ENCODE measurements around the gene EFHC1.

The EFHC1 gene

DNA sequence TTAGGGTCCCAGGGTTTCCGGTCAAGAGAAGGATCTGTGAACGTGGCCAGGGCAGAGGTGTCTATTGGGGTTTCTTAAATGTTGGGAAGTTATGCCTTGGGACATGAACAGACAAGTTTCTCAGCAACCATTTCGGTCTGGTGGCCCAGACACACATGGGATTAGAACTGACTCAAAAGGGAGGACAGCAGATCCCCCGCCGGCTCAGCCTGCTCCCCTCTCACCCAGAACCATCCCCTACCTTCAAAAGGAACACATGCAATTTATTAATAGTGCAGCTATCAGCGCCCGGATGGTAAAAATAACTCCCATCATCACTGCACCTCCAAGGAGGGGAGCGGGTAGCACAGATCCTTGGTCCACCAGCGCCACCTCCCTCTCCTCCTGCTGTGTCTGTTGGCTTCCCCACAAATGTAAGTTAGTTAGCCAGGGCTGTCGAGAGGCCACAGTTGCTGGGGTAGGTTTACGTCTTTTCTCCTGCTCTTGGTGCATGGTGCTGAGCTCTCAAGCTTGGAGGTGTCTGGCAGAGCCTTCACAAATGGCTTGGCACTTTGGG is 79.6 kb downstream of the EFHC1 start:
- no peak overlapping the region for H3K4me3 ChIP-seq (replicated peaks; ENCODE audit: low read depth, low read length)
- TF ChIP-seq, protein P1, sequence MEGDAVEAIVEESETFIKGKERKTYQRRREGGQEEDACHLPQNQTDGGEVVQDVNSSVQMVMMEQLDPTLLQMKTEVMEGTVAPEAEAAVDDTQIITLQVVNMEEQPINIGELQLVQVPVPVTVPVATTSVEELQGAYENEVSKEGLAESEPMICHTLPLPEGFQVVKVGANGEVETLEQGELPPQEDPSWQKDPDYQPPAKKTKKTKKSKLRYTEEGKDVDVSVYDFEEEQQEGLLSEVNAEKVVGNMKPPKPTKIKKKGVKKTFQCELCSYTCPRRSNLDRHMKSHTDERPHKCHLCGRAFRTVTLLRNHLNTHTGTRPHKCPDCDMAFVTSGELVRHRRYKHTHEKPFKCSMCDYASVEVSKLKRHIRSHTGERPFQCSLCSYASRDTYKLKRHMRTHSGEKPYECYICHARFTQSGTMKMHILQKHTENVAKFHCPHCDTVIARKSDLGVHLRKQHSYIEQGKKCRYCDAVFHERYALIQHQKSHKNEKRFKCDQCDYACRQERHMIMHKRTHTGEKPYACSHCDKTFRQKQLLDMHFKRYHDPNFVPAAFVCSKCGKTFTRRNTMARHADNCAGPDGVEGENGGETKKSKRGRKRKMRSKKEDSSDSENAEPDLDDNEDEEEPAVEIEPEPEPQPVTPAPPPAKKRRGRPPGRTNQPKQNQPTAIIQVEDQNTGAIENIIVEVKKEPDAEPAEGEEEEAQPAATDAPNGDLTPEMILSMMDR (IDR thresholded peaks at IDR 0.05; ENCODE audit: low read depth, low read length, missing control alignments) = no peak
- DNase-seq (ENCODE audit: extremely low read depth, low read depth) = no peak

DNA sequence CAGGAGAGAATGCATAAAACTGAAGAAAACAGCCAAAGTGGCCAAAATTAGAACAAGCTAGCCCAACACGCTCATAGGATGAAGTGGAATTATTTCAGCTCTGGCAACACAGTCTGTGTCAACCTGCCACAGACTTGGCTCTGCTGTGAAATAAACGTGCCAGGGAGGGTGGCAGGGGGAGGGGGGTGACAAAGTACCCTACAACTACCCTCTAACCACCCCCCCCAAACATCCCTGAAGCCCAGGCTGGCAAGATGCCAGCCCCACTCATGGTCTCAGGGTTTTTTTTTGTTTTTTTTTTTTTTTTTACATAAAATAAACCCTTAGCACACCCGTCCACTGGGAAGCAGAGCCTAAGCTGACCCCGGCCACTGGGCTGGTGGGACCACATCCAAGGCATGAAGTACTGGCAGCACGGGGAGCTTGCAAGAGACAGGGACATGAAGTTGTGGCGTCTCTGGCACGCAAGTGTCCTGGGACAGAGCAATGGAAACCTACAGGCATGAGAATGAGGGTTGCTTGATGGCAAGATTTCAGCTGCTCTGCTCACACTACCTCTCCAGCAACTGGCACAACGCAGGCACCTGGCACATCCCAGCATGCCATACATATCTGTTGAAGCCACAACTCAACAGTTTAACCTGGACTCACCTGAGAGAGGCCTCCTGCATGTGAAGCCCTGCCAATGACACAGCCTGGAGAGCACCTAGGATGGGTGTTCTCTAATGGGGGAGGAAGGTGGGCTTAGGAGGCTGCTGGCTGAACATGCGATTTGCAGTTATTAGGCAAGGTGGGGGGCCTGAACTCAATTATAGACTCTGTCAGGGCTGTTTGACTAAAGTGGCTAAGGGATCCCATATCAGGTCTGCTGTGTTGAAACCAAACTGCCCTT is 80.3 kb downstream of the EFHC1 start:
- TF ChIP-seq, protein P1 (IDR thresholded peaks at IDR 0.05; ENCODE audit: low read depth, low read length, missing control alignments) = no peak
- no peak for DNase-seq (ENCODE audit: extremely low read depth, low read depth)
- H3K4me3 ChIP-seq (replicated peaks; ENCODE audit: low read depth, low read length) = no peak overlapping the region

DNA sequence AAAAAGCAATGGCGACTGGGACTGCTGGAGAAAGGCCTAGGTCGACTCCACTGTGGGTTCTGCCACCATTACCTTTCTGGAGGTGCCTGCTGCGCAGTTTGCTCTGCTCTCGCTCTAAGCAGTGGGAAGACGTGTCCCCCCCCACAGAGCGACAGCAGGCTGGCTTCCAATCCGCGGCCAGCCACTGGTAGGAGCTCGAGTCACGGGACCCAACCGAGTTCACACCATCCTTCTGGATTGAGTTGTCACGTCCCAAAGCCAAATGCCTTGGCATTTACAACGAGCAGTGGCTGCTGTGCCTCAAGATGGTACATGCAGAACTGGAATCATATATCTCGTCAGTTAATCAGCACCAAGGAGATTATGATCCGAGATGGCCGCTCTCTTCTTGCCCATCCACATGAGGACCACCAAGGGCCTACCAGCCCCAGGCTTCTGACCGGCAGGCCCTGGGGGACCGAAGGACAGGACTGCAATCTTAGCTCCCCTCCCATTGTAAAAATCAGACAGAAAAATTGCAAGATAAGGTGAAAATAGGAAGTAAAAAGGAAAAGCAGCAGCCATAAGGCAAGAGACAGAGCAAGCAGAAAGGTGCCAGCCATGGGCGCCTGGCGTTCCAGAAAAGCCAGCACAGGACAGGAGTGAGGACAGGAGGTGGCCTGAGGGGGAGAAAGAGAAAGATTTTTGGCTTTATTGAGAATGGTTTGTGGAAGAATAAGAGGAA is 82.3 kb downstream of the EFHC1 start:
- TF ChIP-seq, protein P1 (IDR thresholded peaks at IDR 0.05; ENCODE audit: low read depth, low read length, missing control alignments) = no peak
- no peak for DNase-seq (ENCODE audit: extremely low read depth, low read depth)
- H3K4me3 ChIP-seq (replicated peaks; ENCODE audit: low read depth, low read length) = no peak overlapping the region

DNA sequence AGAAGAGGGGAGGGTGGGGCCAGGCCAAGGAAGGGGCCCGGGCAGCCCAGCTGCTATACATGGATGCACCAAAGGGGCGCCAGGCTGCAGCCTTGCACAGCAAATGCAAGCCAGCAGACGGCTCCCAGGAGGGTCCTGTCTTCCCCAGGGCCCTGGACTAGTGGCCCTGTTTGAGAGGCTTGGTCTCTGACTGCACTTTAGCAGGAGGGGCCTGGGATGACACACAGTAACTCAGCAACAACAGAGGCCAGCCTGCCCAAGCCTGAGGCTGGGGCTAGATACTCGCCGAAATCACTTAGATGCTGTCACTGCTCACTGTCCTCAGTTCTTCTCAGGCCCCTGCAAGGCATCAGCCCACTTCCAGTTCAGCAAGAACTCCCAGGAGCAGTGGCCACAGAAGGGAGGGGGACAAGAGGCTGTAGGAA is 83.2 kb downstream of the EFHC1 start:
- TF ChIP-seq, protein P1 (IDR thresholded peaks at IDR 0.05; ENCODE audit: low read depth, low read length, missing control alignments) = no peak
- no peak for DNase-seq (ENCODE audit: extremely low read depth, low read depth)
- no peak overlapping the region for H3K4me3 ChIP-seq (replicated peaks; ENCODE audit: low read depth, low read length)

DNA sequence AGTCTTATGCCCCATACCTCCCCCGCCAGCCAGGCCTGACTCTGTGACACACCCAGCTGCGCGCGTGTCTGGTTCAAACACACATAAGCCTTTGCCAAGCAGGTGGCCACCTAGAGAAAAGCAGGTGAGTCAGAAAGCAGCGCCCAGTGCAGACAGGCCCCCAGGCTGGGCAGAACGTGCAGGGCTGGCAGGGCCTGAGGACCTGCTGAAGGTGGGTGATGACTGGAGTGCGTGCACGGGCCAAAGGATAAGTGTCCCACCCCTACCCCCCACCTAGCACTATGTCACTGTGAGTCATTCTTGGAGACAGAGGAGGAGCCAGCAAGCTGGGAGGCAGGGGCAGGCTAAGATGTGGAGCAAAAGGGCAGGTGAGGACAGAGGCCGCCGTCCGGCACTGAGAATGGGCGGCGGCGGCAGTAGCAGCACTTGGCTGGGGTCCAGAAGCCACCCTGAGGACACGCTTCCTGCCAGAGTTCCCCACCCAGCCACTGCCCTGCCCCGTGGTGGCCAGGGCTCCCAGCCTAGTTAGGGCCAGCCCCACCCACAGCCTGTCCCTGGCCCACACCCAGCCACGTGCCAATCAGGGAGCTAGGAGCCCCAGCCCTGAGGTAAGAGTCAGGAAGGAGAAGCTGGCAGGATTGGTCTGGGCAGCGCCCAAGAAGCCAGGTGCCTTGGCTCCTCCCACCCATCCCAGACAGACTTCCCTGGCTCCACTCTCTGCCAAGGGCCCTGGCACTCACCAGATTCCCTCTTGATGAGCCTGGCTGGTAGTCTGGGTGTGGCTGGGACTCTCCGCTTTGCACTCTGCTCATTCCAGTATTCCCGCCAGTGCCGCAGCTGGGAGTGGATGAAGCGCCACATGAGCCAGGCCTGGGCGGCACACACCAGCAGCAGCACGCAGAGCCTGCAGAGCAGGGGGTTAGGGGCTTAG is 84.0 kb downstream of the EFHC1 start:
- TF ChIP-seq, protein P1 (IDR thresholded peaks at IDR 0.05; ENCODE audit: low read depth, low read length, missing control alignments) = no peak
- no peak for DNase-seq (ENCODE audit: extremely low read depth, low read depth)
- H3K4me3 ChIP-seq (replicated peaks; ENCODE audit: low read depth, low read length) = no peak overlapping the region

DNA sequence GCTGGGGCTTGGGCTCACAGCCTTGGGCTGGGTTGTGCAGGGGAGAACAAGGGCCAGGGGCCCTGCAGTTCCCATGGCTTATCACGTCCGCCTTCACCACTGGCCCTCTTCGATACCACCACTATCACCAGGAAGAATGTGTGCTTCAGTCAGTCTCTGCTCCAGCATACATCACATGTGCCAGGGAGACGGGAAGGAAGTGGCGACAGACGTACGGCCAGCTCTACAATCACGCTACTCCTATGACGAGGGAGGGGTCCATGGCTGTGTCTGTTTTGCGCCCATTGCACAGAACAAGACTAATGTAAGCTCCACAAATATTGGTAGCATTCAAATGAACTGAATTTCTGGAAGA is 84.6 kb downstream of the EFHC1 start:
- DNase-seq (ENCODE audit: extremely low read depth, low read depth) = no peak
- no peak overlapping the region for H3K4me3 ChIP-seq (replicated peaks; ENCODE audit: low read depth, low read length)
- TF ChIP-seq, protein P1 (IDR thresholded peaks at IDR 0.05; ENCODE audit: low read depth, low read length, missing control alignments) = no peak

All from HFF-Myc (cell line).